ENCODE measurements around the gene SUN3. TPM values are rescaled to one million over a fixed set of nuclear protein-coding genes. Genes with fewer than 3 reads are reported as not detected.
"Not testable (repeated sequence)": the region's sequence is repeated elsewhere in the genome, so short reads cannot be mapped to it uniquely, and the experiment has no call there.

The SUN3 gene
- total and polyA plus RNA-seq, 12 donors, result 0.20 to 1.0 TPM; not detected in 10

DNA sequence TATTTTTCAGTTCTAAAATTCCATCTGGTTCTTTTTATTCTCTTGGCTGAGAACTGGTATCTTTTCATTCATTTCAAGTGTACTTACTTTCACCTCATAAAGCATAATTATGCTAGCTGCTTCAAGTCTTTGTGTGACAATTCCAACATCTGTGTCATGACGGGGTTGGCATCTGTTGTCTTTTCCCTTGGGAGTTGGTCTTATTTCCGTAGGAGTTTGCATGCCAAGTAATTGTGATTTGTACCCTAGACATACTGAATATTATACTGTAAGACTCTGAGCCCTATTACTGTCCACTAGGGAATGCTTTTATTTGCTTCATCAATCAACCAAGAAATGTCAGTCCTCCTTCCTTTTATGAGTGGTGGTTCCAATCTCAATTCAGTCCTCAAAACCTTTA lies 24.9 kb downstream of the SUN3 start:
- WGBS, 4 donors, result 48 to 63% (median 57%) methylated on average over 2 of the region's 2 CpGs
- no peak for TF ChIP-seq CTCF (IDR thresholded peaks at IDR 0.05)
- TF ChIP-seq POLR2A (IDR thresholded peaks at IDR 0.05), result no peak
- DNase-seq, result no peak
- Histone ChIP-seq H3K27ac (no peak overlapping the region), H3K4me1 (replicated peaks in 1 of 2) (no peaks in the 10 kb centered on the region), H3K4me3 (no peak overlapping the region), H3K27me3 (no peaks in the 10 kb centered on the region), H3K9me3 (replicated peaks in 1 of 3) (no peaks in the 10 kb centered on the region), H3K36me3 (replicated peaks in 1 of 2) (no peaks in the 10 kb centered on the region)
- intact Hi-C loops (cut with DNase I), result no loop called here

DNA sequence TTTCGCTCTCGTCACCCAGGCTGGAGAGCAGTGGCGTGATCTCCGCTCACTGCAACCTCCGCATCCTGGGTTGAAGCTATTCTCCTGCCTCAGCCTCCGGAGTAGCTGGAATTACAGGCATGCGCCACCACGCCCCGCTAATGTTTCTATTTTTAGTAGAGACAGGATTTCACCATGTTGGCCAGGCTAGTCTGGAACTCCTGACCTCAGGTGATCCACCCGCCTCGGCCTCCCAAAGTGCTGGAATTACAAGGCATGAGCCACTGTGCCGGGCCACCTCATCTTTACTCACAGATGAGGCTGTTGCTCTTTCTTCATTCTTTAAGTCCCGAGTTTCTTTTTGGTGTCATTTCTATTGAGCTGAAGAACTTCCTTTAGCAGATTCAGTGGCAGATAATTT lies 28.7 kb downstream of the SUN3 start:
- intact Hi-C loops (cut with DNase I); H3K27ac ChIP-seq; H3K4me1 ChIP-seq (replicated peaks in 1 of 2); H3K36me3 ChIP-seq (replicated peaks in 1 of 2); H3K4me3 ChIP-seq; H3K9me3 ChIP-seq (replicated peaks in 1 of 3); DNase-seq; H3K27me3 ChIP-seq: not testable (repeated sequence)
- WGBS, 4 donors, result 86 to 93% (median 92%) methylated on average over 13 of the region's 13 CpGs

DNA sequence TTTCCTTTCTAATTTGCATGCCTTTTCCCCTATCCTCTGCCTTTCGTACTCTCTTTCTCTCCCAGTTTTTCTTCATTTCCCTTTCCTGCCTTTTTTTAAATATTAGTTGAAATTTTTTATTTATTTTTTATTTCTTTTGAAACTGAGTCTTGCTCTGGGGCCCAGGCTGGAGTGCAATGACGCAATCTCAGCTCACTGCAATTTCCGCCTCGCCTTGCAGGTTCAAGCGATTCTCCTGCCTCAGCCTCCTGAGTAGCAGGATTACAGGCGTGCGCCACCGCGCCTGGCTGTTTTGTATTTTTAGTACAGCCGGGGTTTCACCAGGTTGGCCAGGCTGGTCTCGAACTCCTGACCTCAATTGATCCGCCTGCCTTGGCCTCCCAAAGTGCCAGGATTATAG lies 29.5 kb downstream of the SUN3 start:
- intact Hi-C loops (cut with DNase I), result no loop called here
- Histone ChIP-seq H3K27me3 (no peaks in the 10 kb centered on the region), H3K36me3 (replicated peaks in 1 of 2) (no peaks in the 10 kb centered on the region), H3K4me1 (replicated peaks in 1 of 2) (no peaks in the 10 kb centered on the region), H3K9me3 (replicated peaks in 1 of 3) (no peaks in the 10 kb centered on the region), H3K4me3 (no peak overlapping the region), H3K27ac (no peak overlapping the region)
- no peak for DNase-seq
- TF ChIP-seq CTCF (IDR thresholded peaks at IDR 0.05), result no peak
- TF ChIP-seq POLR2A (IDR thresholded peaks at IDR 0.05), result no peak
- 94 to 95% (median 95%) methylated on average over 12 of the region's 12 CpGs for WGBS, 4 donors

DNA sequence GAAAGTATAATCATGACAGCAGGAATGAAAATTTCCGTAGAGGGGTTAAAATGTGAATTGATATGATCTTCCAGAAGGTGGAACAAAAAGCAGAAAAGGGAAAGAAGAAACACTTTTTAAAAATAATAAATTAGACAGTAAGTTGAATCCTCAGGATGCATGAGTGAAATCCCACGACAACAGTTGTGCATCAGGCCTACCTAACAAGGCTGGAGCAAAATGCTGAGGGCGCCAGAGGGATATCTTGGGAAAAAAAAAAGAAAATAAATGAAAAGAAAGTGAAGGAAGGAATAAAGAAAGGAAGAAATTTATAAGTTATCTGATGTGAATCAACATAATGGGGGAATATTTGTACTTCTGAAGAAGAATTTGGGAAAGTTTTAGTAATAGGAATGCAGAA lies 36.5 kb downstream of the SUN3 start:
- 77 to 82% (median 78%) methylated on average over 3 of the region's 3 CpGs for WGBS, 4 donors
- intact Hi-C loops (cut with DNase I), result loop anchor here (5.0 kb wide), 2 partner anchors 100 to 115 kb away; no protein-coding TSS in a partner anchor
- H3K4me3 ChIP-seq, result peak overlapping the region in 1 of 4 donors; percentile 74

More for the DNA sequence above, 36.5 kb downstream of the SUN3 start:
- Histone ChIP-seq H3K9me3 (replicated peaks in 1 of 3) (no peaks in the 10 kb centered on the region), H3K27ac (peak overlapping the region in 2 of 5 donors; percentile 37 to 75), H3K36me3 (replicated peaks in 1 of 2) (no peaks in the 10 kb centered on the region), H3K4me1 (replicated peaks in 1 of 2) (no peaks in the 10 kb centered on the region), H3K27me3 (no peaks in the 10 kb centered on the region)
- TF ChIP-seq CTCF (IDR thresholded peaks at IDR 0.05) (no peak), POLR2A (IDR thresholded peaks at IDR 0.05) (no peak)
- no peak for DNase-seq

All from adrenal gland (tissue), 12 donors.